ENCODE measurements around the gene SHISA8. TPM values are rescaled to one million over a fixed set of nuclear protein-coding genes. Genes with fewer than 3 reads are reported as not detected.

The SHISA8 gene
- polyA plus RNA-seq, 1 donor from 2014 or later, result 0.62 TPM

DNA sequence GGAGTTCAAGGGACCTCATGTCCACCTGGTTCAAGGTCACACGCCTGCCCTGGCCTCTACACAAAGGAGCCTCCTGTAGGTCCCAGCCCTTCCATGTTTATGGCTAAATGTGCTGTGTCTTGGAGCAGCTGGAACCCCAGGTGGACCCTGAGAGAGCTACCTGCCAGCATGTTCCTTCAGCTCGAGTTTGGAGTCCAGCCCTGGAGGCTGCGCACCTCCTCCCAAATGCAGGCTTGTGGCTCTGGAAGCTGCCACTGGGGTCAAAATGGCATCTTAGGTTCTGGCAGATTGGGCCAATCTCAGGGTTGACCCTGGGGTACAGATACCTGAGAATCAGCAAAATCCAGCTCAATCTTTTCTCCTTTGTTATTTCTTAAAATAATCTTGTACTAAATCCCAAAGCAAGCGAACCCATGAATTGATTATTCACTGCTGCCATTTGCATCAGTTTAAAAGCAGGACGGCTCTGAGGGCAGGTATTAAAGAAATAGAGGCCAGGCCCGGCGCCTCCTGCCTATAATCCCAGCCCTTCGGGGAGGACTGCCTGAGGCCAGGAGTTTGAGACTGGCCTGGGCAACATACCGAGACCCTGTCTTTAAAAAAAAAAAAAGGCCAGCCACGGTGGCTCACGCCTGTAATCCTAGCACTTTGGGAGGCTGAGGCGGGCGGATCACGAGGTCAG lies 8.9 kb upstream of the SHISA8 start:
- no peaks in the 10 kb centered on the region for H3K36me3 ChIP-seq (ENCODE audit: insufficient read depth, low read length)
- H3K27ac ChIP-seq (ENCODE audit: low read length), result no peak overlapping the region
- H3K4me2 ChIP-seq (ENCODE audit: low read length), result no peak overlapping the region
- no peak overlapping the region for H3K4me3 ChIP-seq (ENCODE audit: low read length)
- no peaks in the 10 kb centered on the region for H3K9me2 ChIP-seq (ENCODE audit: insufficient read depth, low read length)
- H3K9me3 ChIP-seq (ENCODE audit: low read length), result no peaks in the 10 kb centered on the region
- H4K20me1 ChIP-seq (ENCODE audit: insufficient read depth), result no peaks in the 10 kb centered on the region
- TF ChIP-seq POLR2AphosphoS5 (IDR thresholded peaks at IDR 0.05) (no peak), RAD21 (conservative IDR thresholded peaks at IDR 0.05) (no peak), MXI1 (conservative IDR thresholded peaks at IDR 0.05; ENCODE audit: poor library complexity, severe bottlenecking) (no peak), SMC3 (conservative IDR thresholded peaks at IDR 0.05; ENCODE audit: poor library complexity) (no peak), EZH2 (IDR thresholded peaks at IDR 0.05; ENCODE audit: borderline replicate concordance, insufficient read depth, low read length, poor library complexity, severe bottlenecking) (no peak), EP300 (conservative IDR thresholded peaks at IDR 0.05; ENCODE audit: poor library complexity, severe bottlenecking) (no peak), REST (IDR thresholded peaks at IDR 0.05; ENCODE audit: borderline replicate concordance) (no peak), TAF1 (IDR thresholded peaks at IDR 0.05; ENCODE audit: low read depth) (no peak)
- TF ChIP-seq, protein P1, sequence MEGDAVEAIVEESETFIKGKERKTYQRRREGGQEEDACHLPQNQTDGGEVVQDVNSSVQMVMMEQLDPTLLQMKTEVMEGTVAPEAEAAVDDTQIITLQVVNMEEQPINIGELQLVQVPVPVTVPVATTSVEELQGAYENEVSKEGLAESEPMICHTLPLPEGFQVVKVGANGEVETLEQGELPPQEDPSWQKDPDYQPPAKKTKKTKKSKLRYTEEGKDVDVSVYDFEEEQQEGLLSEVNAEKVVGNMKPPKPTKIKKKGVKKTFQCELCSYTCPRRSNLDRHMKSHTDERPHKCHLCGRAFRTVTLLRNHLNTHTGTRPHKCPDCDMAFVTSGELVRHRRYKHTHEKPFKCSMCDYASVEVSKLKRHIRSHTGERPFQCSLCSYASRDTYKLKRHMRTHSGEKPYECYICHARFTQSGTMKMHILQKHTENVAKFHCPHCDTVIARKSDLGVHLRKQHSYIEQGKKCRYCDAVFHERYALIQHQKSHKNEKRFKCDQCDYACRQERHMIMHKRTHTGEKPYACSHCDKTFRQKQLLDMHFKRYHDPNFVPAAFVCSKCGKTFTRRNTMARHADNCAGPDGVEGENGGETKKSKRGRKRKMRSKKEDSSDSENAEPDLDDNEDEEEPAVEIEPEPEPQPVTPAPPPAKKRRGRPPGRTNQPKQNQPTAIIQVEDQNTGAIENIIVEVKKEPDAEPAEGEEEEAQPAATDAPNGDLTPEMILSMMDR (IDR thresholded peaks at IDR 0.05; ENCODE audit: poor library complexity, severe bottlenecking), result no peak
- H3K27me3 ChIP-seq (ENCODE audit: insufficient read depth, low read depth, low read length), result peaks cover 41% of the 10 kb centered on the region
- H3K9ac ChIP-seq (ENCODE audit: low read length), result no peak overlapping the region
- H2AFZ ChIP-seq (ENCODE audit: low read depth, low read length), result no peak overlapping the region
- no peaks in the 10 kb centered on the region for H3K79me2 ChIP-seq (replicated peaks; ENCODE audit: insufficient read depth, low read length)
- H3F3A ChIP-seq (ENCODE audit: insufficient read depth, low read length, poor library complexity, severe bottlenecking), result no peaks in the 10 kb centered on the region

DNA sequence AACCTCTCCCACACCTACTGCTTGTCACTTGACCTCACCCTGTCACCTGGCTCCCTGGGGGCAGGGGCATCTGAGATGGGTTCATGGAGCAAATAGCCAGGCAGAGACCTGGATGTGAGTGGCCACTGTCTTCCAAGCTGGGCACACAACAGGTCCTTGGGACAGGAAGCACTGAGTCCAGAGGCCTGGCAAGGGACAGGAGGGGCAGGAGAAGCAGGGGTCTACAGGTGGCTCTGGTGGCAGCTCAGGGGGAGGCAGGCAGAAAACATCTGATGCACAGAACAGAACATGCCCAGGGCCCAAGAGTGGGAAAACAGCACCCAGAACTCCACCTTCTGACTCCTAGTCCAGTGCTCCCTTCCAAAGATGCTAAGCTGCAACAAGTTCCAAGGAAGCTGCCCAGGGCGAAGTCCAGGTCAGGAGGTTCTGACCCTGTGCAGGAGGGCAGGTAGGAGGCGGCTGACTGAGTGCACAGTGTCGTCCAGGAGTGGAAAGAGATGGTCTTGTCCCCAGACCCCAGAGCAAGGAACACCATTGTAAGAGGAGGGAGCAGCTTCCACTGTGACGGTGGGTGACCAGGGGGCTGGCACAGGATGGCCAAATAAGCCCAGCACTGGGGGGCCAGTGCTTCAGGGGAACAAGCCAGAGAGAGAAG lies 8.2 kb upstream of the SHISA8 start:
- Histone ChIP-seq H4K20me1 (ENCODE audit: insufficient read depth) (no peaks in the 10 kb centered on the region), H3K27me3 (ENCODE audit: insufficient read depth, low read depth, low read length) (peaks cover 48% of the 10 kb centered on the region)

More for the DNA sequence above, 8.2 kb upstream of the SHISA8 start:
- H3K27ac ChIP-seq (ENCODE audit: low read length), result no peak overlapping the region
- no peak overlapping the region for H2AFZ ChIP-seq (ENCODE audit: low read depth, low read length)
- no peak overlapping the region for H3K4me2 ChIP-seq (ENCODE audit: low read length)
- H3K9ac ChIP-seq (ENCODE audit: low read length), result no peak overlapping the region
- no peaks in the 10 kb centered on the region for H3K36me3 ChIP-seq (ENCODE audit: insufficient read depth, low read length)
- H3K79me2 ChIP-seq (replicated peaks; ENCODE audit: insufficient read depth, low read length), result no peaks in the 10 kb centered on the region
- no peaks in the 10 kb centered on the region for H3K9me3 ChIP-seq (ENCODE audit: low read length)
- no peaks in the 10 kb centered on the region for H3K9me2 ChIP-seq (ENCODE audit: insufficient read depth, low read length)
- H3F3A ChIP-seq (ENCODE audit: insufficient read depth, low read length, poor library complexity, severe bottlenecking), result no peaks in the 10 kb centered on the region
- H3K4me3 ChIP-seq (ENCODE audit: low read length), result no peak overlapping the region
- no peak for TF ChIP-seq POLR2AphosphoS5 (IDR thresholded peaks at IDR 0.05)
- TF ChIP-seq TAF1 (IDR thresholded peaks at IDR 0.05; ENCODE audit: low read depth), result no peak
- TF ChIP-seq RAD21 (conservative IDR thresholded peaks at IDR 0.05), result no peak
- no peak for TF ChIP-seq SMC3 (conservative IDR thresholded peaks at IDR 0.05; ENCODE audit: poor library complexity)
- no peak for TF ChIP-seq MXI1 (conservative IDR thresholded peaks at IDR 0.05; ENCODE audit: poor library complexity, severe bottlenecking)
- TF ChIP-seq EP300 (conservative IDR thresholded peaks at IDR 0.05; ENCODE audit: poor library complexity, severe bottlenecking), result no peak
- TF ChIP-seq, protein P1 (IDR thresholded peaks at IDR 0.05; ENCODE audit: poor library complexity, severe bottlenecking), result no peak
- no peak for TF ChIP-seq REST (IDR thresholded peaks at IDR 0.05; ENCODE audit: borderline replicate concordance)
- TF ChIP-seq EZH2 (IDR thresholded peaks at IDR 0.05; ENCODE audit: borderline replicate concordance, insufficient read depth, low read length, poor library complexity, severe bottlenecking), result no peak

All from neural cell (in vitro differentiated cells).